Muscle of back (tissue), 13 donors: ENCODE measurements around the gene EIF5B. TPM values are rescaled to one million over a fixed set of nuclear protein-coding genes. Genes with fewer than 3 reads are reported as not detected.
"Not testable (repeated sequence)": the region's sequence is repeated elsewhere in the genome, so short reads cannot be mapped to it uniquely, and the experiment has no call there.

ENCODE experiments used
- DNase-seq, 3 donors: peaks; one replicate each; pipeline versions ENCODE4 v3.0.0 to v3.0.0-alpha.2; 2013
- long read RNA-seq, 9 donors: transcript quantifications; one replicate each; lab custom pipeline, GENCODE V29; 2026
- polyA plus RNA-seq, 10 donors: library from polyadenylated mRNA; unstranded; fragments of 120-200 nt; gene quantifications; one replicate each; pipeline ENCODE4 v1.2.1, GENCODE V29; 2013; ENCODE audit not compliant: insufficient read length in 10 of 10

EIF5B gene
- 10 to 100 TPM; 45.7 to 64.2 (median 56.4) TPM for polyA plus RNA-seq
- long read RNA-seq, donor 1, partial matches to known transcripts = 111 of 111 reads
- long read RNA-seq, donor 1, other reads (novel, unspliced or antisense) = 0 of 111 reads
- long read RNA-seq, donor 2, partial matches to known transcripts = 87 of 87 reads
- long read RNA-seq, donor 2, other reads (novel, unspliced or antisense) = 0 of 87 reads
- long read RNA-seq, donor 3 = 0 reads
- long read RNA-seq, donor 4, partial matches to known transcripts = 32 of 32 reads
- long read RNA-seq, donor 4, other reads (novel, unspliced or antisense) = 0 of 32 reads
- long read RNA-seq, donor 5, partial matches to known transcripts = 89 of 91 reads
- long read RNA-seq, donor 5, other reads (novel, unspliced or antisense) = 0 of 91 reads
- long read RNA-seq, donor 6, partial matches to known transcripts = 97 of 99 reads
- long read RNA-seq, donor 6, other reads (novel, unspliced or antisense) = 0 of 99 reads
- long read RNA-seq, donor 7, full-length matches to known transcripts = 2 of 63 reads
- long read RNA-seq, donor 7, partial matches to known transcripts = 61 of 63 reads
- long read RNA-seq, donor 7, other reads (novel, unspliced or antisense) = 0 of 63 reads
- long read RNA-seq, donor 8, partial matches to known transcripts = 70 of 71 reads
- long read RNA-seq, donor 8, other reads (novel, unspliced or antisense) = 0 of 71 reads
- long read RNA-seq, donor 9, partial matches to known transcripts = 10 of 10 reads
- long read RNA-seq, donor 9, other reads (novel, unspliced or antisense) = 0 of 10 reads

GRCh38 chr2:99337113-99338028 is at the start of gene EIF5B:
Gene EIF5B, plus strand, starts transcription at chr2:99337389. Its CDS starts 166 bp downstream, at chr2:99337555.
- DNase-seq = peak; percentile 96 to 98 (median 97)

GRCh38 chr2:99297994-99298393 is 39.2 kb upstream of the EIF5B start:
- peak in 1 of 3 donors; percentile 5 for DNase-seq

GRCh38 chr2:99299580-99299979 is 37.6 kb upstream of the EIF5B start:
- no peak for DNase-seq

GRCh38 chr2:99301097-99301496 is 36.1 kb upstream of the EIF5B start, which contains the start of gene LYG1:
Gene LYG1, minus strand, starts transcription at chr2:99301197. Its CDS starts 5,527 bp downstream, at chr2:99295670.
- DNase-seq = not testable (repeated sequence)

GRCh38 chr2:99317161-99317872 is 19.9 kb upstream of the EIF5B start:
- DNase-seq = no peak

- not testable (repeated sequence) for DNase-seq
These were observed 19.4 kb upstream of the EIF5B start for GRCh38 chr2:99317873-99318200.

- no peak for DNase-seq
These were observed 11.8 kb upstream of the EIF5B start for GRCh38 chr2:99325384-99325783.

GRCh38 chr2:99335911-99336803 is 1.0 kb upstream of the EIF5B start, which contains the start of gene TXNDC9:
Gene TXNDC9, minus strand, starts transcription at chr2:99336333. Its CDS starts 3,123 bp downstream, at chr2:99333210.
- peak; percentile 100 for DNase-seq

GRCh38 chr2:99336804-99337112 is 431 bp upstream of the EIF5B start:
- no peak for DNase-seq

- peak in 1 of 3 donors; percentile 6 for DNase-seq
These were observed 918 bp downstream of the EIF5B start for GRCh38 chr2:99338029-99338585.

GRCh38 chr2:99340669-99341236 is 3.6 kb downstream of the EIF5B start:
- no peak for DNase-seq

GRCh38 chr2:99342536-99342935 is 5.3 kb downstream of the EIF5B start:
- DNase-seq = no peak

- not testable (repeated sequence) for DNase-seq
These were observed 8.3 kb downstream of the EIF5B start for GRCh38 chr2:99345446-99345845.

- no peak for DNase-seq
These were observed 9.0 kb downstream of the EIF5B start for GRCh38 chr2:99346218-99346617.

GRCh38 chr2:99348173-99348572 is 11.0 kb downstream of the EIF5B start:
- no peak for DNase-seq

- no peak for DNase-seq
These were observed 13.0 kb downstream of the EIF5B start for GRCh38 chr2:99350194-99350593.

GRCh38 chr2:99354070-99354469 is 16.9 kb downstream of the EIF5B start:
- no peak for DNase-seq

- not testable (repeated sequence) for DNase-seq
These were observed 17.6 kb downstream of the EIF5B start for GRCh38 chr2:99354825-99355224.

- DNase-seq = no peak
These were observed 19.7 kb downstream of the EIF5B start for GRCh38 chr2:99356853-99357252.
